ENCODE measurements around the gene CEACAM21. TPM values are rescaled to one million over a fixed set of nuclear protein-coding genes. Genes with fewer than 3 reads are reported as not detected.

CEACAM21 gene
- total RNA-seq, 1 experiment from 2014 or later, result not detected

DNA sequence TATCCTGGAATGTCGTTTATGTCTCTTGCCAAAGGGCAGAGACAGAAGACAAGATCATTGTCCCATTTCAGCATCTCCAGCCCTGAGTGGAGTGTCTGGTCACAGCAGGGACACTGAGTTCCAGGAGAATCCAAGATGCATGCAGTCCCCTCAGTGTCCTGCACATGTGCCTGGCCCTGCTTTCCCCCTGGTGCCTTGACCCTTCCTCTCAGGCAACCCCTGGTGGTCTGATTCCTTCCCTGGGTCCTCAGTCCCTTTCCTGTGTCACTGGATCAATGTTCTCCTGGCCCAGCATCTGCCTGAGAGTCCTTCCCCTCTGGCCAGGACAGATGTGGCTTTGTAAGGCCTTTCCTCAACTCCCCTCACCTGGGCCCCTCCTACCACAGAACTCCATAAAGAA, 9.0 kb downstream of the CEACAM21 start:
- Mint-ChIP-seq H3K9me3 (ENCODE audit: unreplicated experiment) (peaks cover 18% of the 10 kb centered on the region), H3K27me3 (ENCODE audit: insufficient read depth, unreplicated experiment) (peaks cover 7% of the 10 kb centered on the region), H3K4me3 (ENCODE audit: unreplicated experiment) (no peak overlapping the region), H3K4me1 (ENCODE audit: insufficient read depth, unreplicated experiment) (no peaks in the 10 kb centered on the region), H3K36me3 (ENCODE audit: insufficient read depth, unreplicated experiment) (no peaks in the 10 kb centered on the region), H3K27ac (ENCODE audit: low read depth, unreplicated experiment) (no peak overlapping the region)
- BruUV-seq (replicated peaks), result no TSS peak
- CTCF ChIA-PET, result no interaction called here
- no peak for TF ChIP-seq CTCF (IDR thresholded peaks at IDR 0.05; ENCODE audit: unreplicated experiment)
- intact Hi-C loops (cut with micrococcal nuclease), result no loop called here
- DNase-seq (ENCODE audit: unreplicated experiment), result no peak
- POLR2A ChIA-PET, result no interaction called here

DNA sequence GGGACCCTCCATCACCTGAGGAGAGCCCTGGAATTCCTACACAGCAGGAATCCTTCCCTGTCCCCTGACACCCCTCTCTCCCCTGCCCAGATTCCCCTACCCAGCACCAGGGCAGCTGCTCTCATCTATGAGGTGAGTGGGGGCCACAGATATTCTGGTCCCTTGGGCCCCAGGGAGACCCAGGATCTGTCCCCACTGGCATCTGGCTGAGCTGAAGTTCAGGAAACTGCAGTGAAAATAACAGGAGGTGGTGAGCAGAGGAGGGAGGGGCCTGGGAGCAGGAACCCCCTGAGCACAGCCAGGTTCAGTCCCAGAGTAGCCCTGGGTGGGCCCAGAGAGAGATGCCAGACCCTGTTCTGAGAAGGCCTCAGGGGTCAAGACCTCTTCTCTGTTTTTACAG, 10.1 kb downstream of the CEACAM21 start:
- Mint-ChIP-seq H3K9me3 (ENCODE audit: unreplicated experiment) (peaks cover 18% of the 10 kb centered on the region), H3K36me3 (ENCODE audit: insufficient read depth, unreplicated experiment) (no peaks in the 10 kb centered on the region), H3K27ac (ENCODE audit: low read depth, unreplicated experiment) (no peak overlapping the region), H3K4me3 (ENCODE audit: unreplicated experiment) (no peak overlapping the region), H3K4me1 (ENCODE audit: insufficient read depth, unreplicated experiment) (no peaks in the 10 kb centered on the region), H3K27me3 (ENCODE audit: insufficient read depth, unreplicated experiment) (peaks cover 13% of the 10 kb centered on the region)
- no peak for TF ChIP-seq CTCF (IDR thresholded peaks at IDR 0.05; ENCODE audit: unreplicated experiment)
- BruUV-seq (replicated peaks), result no TSS peak
- ChIA-PET POLR2A (no interaction called here), CTCF (interaction anchor here (0.8 to 1.7 kb wide), 2 partner anchors 10 to 15 kb away, joined by 3 to 7 read pairs; no protein-coding TSS in a partner anchor)
- intact Hi-C loops (cut with micrococcal nuclease), result no loop called here
- no peak for DNase-seq (ENCODE audit: unreplicated experiment)

DNA sequence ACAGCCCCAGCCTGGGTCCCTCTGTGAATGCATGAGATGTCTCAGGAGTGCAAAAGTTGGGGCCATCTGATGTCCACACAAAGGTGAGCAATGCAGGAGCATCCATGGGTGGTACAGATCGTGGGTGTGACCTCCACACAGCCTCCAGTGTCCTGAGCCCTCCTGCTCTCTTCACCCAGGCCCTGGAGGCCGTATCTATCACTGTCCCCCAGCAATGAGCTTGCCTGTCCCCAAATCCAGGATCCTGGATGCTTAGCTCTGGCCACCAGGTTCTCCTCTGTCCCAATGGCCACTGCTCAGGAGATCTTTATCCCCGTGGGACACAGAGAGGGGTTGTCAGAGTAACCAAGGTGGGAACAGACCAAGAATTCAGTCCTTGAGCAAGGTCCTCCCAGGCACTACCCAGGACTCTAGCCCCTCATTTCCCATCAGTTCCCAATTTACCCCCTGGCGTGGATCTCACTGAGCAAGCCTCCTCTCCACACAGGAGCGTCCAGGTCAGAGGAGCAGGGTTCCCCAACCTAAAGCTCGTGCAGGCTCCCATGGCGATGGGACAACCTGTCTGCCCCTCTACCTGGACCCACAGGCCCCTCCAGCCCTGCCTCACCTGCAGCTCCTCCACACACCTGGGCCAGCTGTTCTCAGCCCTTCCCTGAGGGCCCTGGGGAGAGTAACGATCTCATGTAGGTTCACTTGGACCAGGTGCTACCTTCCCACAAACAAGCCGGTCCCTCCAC, 11.3 kb downstream of the CEACAM21 start:
- Mint-ChIP-seq H3K4me3 (ENCODE audit: unreplicated experiment) (no peak overlapping the region), H3K27ac (ENCODE audit: low read depth, unreplicated experiment) (no peak overlapping the region), H3K4me1 (ENCODE audit: insufficient read depth, unreplicated experiment) (no peaks in the 10 kb centered on the region), H3K36me3 (ENCODE audit: insufficient read depth, unreplicated experiment) (no peaks in the 10 kb centered on the region), H3K27me3 (ENCODE audit: insufficient read depth, unreplicated experiment) (peaks cover 18% of the 10 kb centered on the region), H3K9me3 (ENCODE audit: unreplicated experiment) (peaks cover 9% of the 10 kb centered on the region)
- no peak for TF ChIP-seq CTCF (IDR thresholded peaks at IDR 0.05; ENCODE audit: unreplicated experiment)
- ChIA-PET POLR2A (interaction anchor here (0.5 kb wide), 1 partner anchor 393 kb away, joined by 3 read pairs; no protein-coding TSS in a partner anchor), CTCF (interaction anchor here (1.0 to 1.7 kb wide), 2 partner anchors 16 to 134 kb away, joined by 3 to 7 read pairs; no protein-coding TSS in a partner anchor)
- DNase-seq (ENCODE audit: unreplicated experiment), result no peak
- no TSS peak for BruUV-seq (replicated peaks)
- intact Hi-C loops (cut with micrococcal nuclease), result no loop called here

DNA sequence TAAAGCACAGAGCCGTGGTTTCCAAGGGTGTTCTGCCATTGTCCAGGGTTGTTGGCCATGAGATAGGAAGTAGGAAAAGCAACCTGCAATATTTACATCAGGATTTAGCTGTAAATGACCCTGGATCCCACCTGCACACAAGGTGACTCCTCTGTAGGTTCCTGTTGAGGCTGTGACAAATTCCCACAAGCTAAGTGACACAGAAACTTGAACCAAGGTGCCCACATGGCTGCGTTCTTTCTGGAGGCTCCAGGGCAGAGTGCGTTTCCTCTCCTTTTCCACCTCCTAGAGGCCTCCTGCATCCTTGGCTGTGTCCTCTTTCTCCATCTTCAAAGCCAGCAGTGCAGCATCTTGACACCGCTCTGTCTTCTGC, 11.9 kb downstream of the CEACAM21 start:
- TF ChIP-seq CTCF (IDR thresholded peaks at IDR 0.05; ENCODE audit: unreplicated experiment), result no peak
- H3K36me3 Mint-ChIP-seq (ENCODE audit: insufficient read depth, unreplicated experiment), result no peaks in the 10 kb centered on the region
- no peak for DNase-seq (ENCODE audit: unreplicated experiment)
- peaks cover 8% of the 10 kb centered on the region for H3K9me3 Mint-ChIP-seq (ENCODE audit: unreplicated experiment)
- no TSS peak for BruUV-seq (replicated peaks)
- CTCF ChIA-PET, result interaction anchor here (0.8 kb wide), 1 partner anchor 10 kb away, joined by 3 read pairs; no protein-coding TSS in a partner anchor
- no peaks in the 10 kb centered on the region for H3K4me1 Mint-ChIP-seq (ENCODE audit: insufficient read depth, unreplicated experiment)
- POLR2A ChIA-PET, result interaction anchor here (0.5 to 0.6 kb wide), 2 partner anchors 148 to 394 kb away, joined by 3 read pairs; no protein-coding TSS in a partner anchor
- no peak overlapping the region for H3K27ac Mint-ChIP-seq (ENCODE audit: low read depth, unreplicated experiment)
- H3K4me3 Mint-ChIP-seq (ENCODE audit: unreplicated experiment), result no peak overlapping the region
- intact Hi-C loops (cut with micrococcal nuclease), result no loop called here
- H3K27me3 Mint-ChIP-seq (ENCODE audit: insufficient read depth, unreplicated experiment), result peaks cover 23% of the 10 kb centered on the region
